PC-3 (cell line): ENCODE results near the gene INPPL1. TPM values are rescaled to one million over a fixed set of nuclear protein-coding genes. Genes with fewer than 3 reads are reported as not detected.
A peak's percentile ranks its signal among the peaks of the same experiment; 100 is the strongest.

Source experiments
- ATAC-seq: fragments of 200-7000 bp; cut with Tn5 transposase; 2 replicates; pipeline ENCODE4 v1.9.1; 2020; ENCODE audit warnings: mild to moderate bottlenecking, moderate library complexity
- BruUV-seq: library from RNA; stranded (reverse); fragments of 400-500 nt; replicated peaks from 2 replicates; lab custom pipeline; 2021; lab: Mats Ljungman, UMichigan
- CTCF ChIA-PET: fragments of 300-600 bp; sonication (Branson Sonifier 250); formaldehyde crosslinking; loops from one replicate; lab custom pipeline; 2022; ENCODE audit warnings: antibody characterized with exemption; lab: Charles Lee
- POLR2A ChIA-PET: fragments of 300-600 bp; sonication (Branson Sonifier 250); formaldehyde crosslinking; loops from one replicate; lab custom pipeline; 2022; ENCODE audit warnings: antibody characterized with exemption; ENCODE audit not compliant: unreplicated experiment; lab: Charles Lee
- DNase-seq: peaks from one replicate; pipeline ENCODE4 v3.0.0-alpha.2; 2015
- H2AFZ ChIP-seq: fragments of 300-600 bp; sonication (generic); 2 replicates; pipeline ENCODE4 v1.6.0; 2016; ENCODE audit warnings: antibody characterized with exemption, low read length
- H3F3A ChIP-seq: fragments of 300-600 bp; sonication (generic); one replicate; pipeline ENCODE4 v1.6.0; 2017; ENCODE audit warnings: antibody characterized with exemption, low read length, control low read depth, mild to moderate bottlenecking; ENCODE audit not compliant: unreplicated experiment
- H3K27ac ChIP-seq: fragments of 300-600 bp; sonication (generic); 2 replicates; pipeline ENCODE4 v1.5.1; 2016; ENCODE audit warnings: mild to moderate bottlenecking, low read length
- H3K27me3 ChIP-seq: fragments of 300-600 bp; sonication (generic); 2 replicates; pipeline ENCODE4 v1.6.1; 2016; ENCODE audit warnings: low read length, mixed read lengths
- H3K36me3 ChIP-seq: fragments of 300-600 bp; sonication (generic); 2 replicates; pipeline ENCODE4 v1.6.1; 2016; ENCODE audit warnings: low read depth, mixed run types, low read length, mixed read lengths
- H3K4me1 ChIP-seq: fragments of 300-600 bp; sonication (generic); 2 replicates; pipeline ENCODE4 v1.5.1; 2016; ENCODE audit warnings: low read length; ENCODE audit not compliant: insufficient read depth
- H3K4me2 ChIP-seq: fragments of 300-600 bp; sonication (generic); 2 replicates; pipeline ENCODE4 v1.6.0; 2016; ENCODE audit warnings: low read length
- H3K4me3 ChIP-seq: fragments of 300-600 bp; sonication (generic); 2 replicates; pipeline ENCODE4 v1.5.1; 2016; ENCODE audit warnings: mild to moderate bottlenecking, low read length, mixed read lengths
- H3K79me2 ChIP-seq: fragments of 300-600 bp; sonication (generic); 2 replicates; pipeline ENCODE4 v1.6.1; 2017; ENCODE audit warnings: low read length, mixed read lengths
- H3K9ac ChIP-seq: fragments of 300-600 bp; sonication (generic); 2 replicates; pipeline ENCODE4 v1.6.0; 2016; ENCODE audit warnings: mild to moderate bottlenecking, low read length
- H3K9me2 ChIP-seq: fragments of 300-600 bp; sonication (generic); replicated peaks from 2 replicates; pipeline ENCODE4 v1.6.1; 2016; ENCODE audit warnings: mixed run types, low read length, mixed read lengths
- H3K9me3 ChIP-seq: fragments of 300-600 bp; sonication (generic); 2 replicates; pipeline ENCODE4 v1.6.1; 2016; ENCODE audit warnings: low read length, mixed read lengths
- H4K20me1 ChIP-seq: fragments of 300-600 bp; sonication (generic); 2 replicates; pipeline ENCODE4 v1.6.1; 2016; ENCODE audit warnings: low read length, mixed read lengths
- CTCF ChIP-seq: fragments of 300-600 bp; sonication (generic); conservative IDR thresholded peaks from 2 replicates; pipeline ENCODE4 v1.5.1; 2017; ENCODE audit warnings: antibody characterized with exemption, low read depth, mild to moderate bottlenecking, low read length
- EZH2 ChIP-seq: fragments of 300-600 bp; sonication (generic); IDR thresholded peaks from one replicate; pipeline ENCODE4 v1.6.1; 2017; ENCODE audit warnings: antibody characterized with exemption, mild to moderate bottlenecking, low read length; ENCODE audit not compliant: unreplicated experiment
- EZH2phosphoT487 ChIP-seq: fragments of 300-600 bp; sonication (generic); IDR thresholded peaks from 2 replicates; pipeline ENCODE4 v1.6.1; 2018; ENCODE audit warnings: mild to moderate bottlenecking, antibody characterized with exemption, low read length, borderline replicate concordance
- intact Hi-C: fragments of 100-400 bp; cut with micrococcal nuclease; formaldehyde crosslinking; loops from 2 replicates; pipeline ENCODE4 v1.9.0; 2023
- total RNA-seq: library from RNA; depleted of rRNA; stranded (reverse); fragments of >200 nt; gene quantifications from 2 replicates; pipeline ENCODE4 v1.2.3, GENCODE V29; 2014

INPPL1 gene
- total RNA-seq, 1 experiment from 2014 or later = 100 TPM

GRCh38 chr11:72227316-72228228 lies 3.0 kb downstream of the INPPL1 start:
- H3K79me2 ChIP-seq = peaks cover 37% of the 10 kb centered on the region
- BruUV-seq = no TSS peak
- ChIA-PET CTCF (no interaction called here), POLR2A (no interaction called here)
- TF ChIP-seq CTCF (no peak), EZH2phosphoT487 (no peak), EZH2 (no peak)
- H3K27me3 ChIP-seq = no peaks in the 10 kb centered on the region
- DNase-seq (peak; percentile 17), ATAC-seq (no peak)
- no peaks in the 10 kb centered on the region for H3K9me3 ChIP-seq
- H3K9ac ChIP-seq = no peak overlapping the region
- H3K4me2 ChIP-seq = no peak overlapping the region
- H3K36me3 ChIP-seq = peaks cover 42% of the 10 kb centered on the region
- H3K27ac ChIP-seq = no peak overlapping the region
- no peak overlapping the region for H2AFZ ChIP-seq
- intact Hi-C loops = no loop called here
- peaks cover 10% of the 10 kb centered on the region for H3K4me1 ChIP-seq
- H3K4me3 ChIP-seq = no peak overlapping the region
- H3K9me2 ChIP-seq = no peaks in the 10 kb centered on the region
- H3F3A ChIP-seq = no peaks in the 10 kb centered on the region
- no peaks in the 10 kb centered on the region for H4K20me1 ChIP-seq

GRCh38 chr11:72228229-72228843 lies 3.8 kb downstream of the INPPL1 start:
- no peak for DNase-seq
- Histone ChIP-seq H3K4me1 (peaks cover 8% of the 10 kb centered on the region), H3K4me3 (no peak overlapping the region), H3K9ac (no peak overlapping the region), H3K27ac (no peak overlapping the region), H3K4me2 (no peak overlapping the region), H3K36me3 (peaks cover 49% of the 10 kb centered on the region), H4K20me1 (no peaks in the 10 kb centered on the region), H3K27me3 (no peaks in the 10 kb centered on the region), H3K79me2 (peaks cover 37% of the 10 kb centered on the region), H3K9me3 (no peaks in the 10 kb centered on the region), H3K9me2 (no peaks in the 10 kb centered on the region), H3F3A (no peaks in the 10 kb centered on the region), H2AFZ (no peak overlapping the region)
- no peak for TF ChIP-seq EZH2
- no peak for TF ChIP-seq CTCF
- TF ChIP-seq EZH2phosphoT487 = no peak
- ChIA-PET POLR2A (no interaction called here), CTCF (no interaction called here)
- intact Hi-C loops = no loop called here
- BruUV-seq = no TSS peak
- no peak for ATAC-seq

- Histone ChIP-seq H3K4me2 (no peak overlapping the region), H3K4me1 (peaks cover 8% of the 10 kb centered on the region), H3K4me3 (no peak overlapping the region), H3K79me2 (peaks cover 37% of the 10 kb centered on the region), H3F3A (no peaks in the 10 kb centered on the region), H4K20me1 (no peaks in the 10 kb centered on the region), H3K9ac (no peak overlapping the region), H2AFZ (no peak overlapping the region), H3K9me3 (no peaks in the 10 kb centered on the region), H3K9me2 (no peaks in the 10 kb centered on the region), H3K36me3 (peaks cover 54% of the 10 kb centered on the region), H3K27ac (no peak overlapping the region), H3K27me3 (no peaks in the 10 kb centered on the region)
- no peak for ATAC-seq
- BruUV-seq = no TSS peak
- DNase-seq = no peak
- no peak for TF ChIP-seq EZH2phosphoT487
- TF ChIP-seq CTCF = no peak
- TF ChIP-seq EZH2 = no peak
- POLR2A ChIA-PET = no interaction called here
- CTCF ChIA-PET = no interaction called here
- intact Hi-C loops = no loop called here
Measured at GRCh38 chr11:72228844-72229231, 4.3 kb downstream of the INPPL1 start.
